Measurements from ENCODE around the gene GPR146.

GPR146 gene

DNA sequence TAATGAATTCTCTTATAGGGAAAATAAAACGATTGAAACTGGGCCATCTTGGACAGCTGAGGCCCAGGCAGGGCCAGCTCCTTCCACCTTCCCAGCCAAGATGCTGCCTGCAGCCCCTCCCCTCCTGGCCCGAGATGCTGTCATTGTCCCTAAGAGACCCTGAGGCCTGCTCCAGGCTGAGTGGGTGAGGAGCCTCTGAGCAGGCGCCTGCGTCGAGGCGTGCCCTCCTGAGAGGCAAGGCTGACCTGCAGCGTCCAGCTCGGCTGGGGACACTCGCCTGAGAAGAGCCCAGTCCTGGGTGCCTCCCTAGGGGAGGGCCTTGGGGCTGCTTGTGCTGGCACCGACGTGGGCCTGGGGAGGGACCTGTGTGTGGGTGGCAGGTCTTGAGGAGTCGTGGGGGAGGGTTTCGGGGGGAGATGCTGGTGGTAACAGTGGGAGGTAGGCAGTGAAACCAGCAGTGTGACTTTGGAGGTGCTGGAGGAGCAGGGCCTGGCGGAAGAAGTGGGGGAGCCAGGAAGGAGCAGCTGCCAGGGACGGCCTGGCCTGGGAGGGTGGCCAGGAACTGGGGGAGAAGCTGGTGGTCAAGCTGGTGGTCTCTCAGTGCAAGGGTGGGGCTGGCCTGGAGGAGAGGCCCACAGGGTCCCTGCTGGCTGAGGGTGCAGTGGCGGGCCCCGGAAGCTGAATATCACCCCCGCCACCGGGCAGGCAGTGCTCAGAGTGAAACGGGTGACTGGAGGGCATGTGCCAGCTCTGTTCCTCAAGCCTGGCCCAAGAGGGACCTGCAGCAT lies 7.9 kb downstream of the GPR146 start:
- Histone ChIP-seq H3K36me3 (ENCODE audit: control insufficient read depth in 1 of 2, insufficient read depth in 2 of 2, low read length in 2 of 2) (no peaks in the 10 kb centered on the region), H3K4me1 (ENCODE audit: control insufficient read depth in 1 of 2, insufficient read depth in 2 of 2, low read length in 2 of 2) (peaks cover 0 to 42% of the 10 kb centered on the region in 2 donors), H3K27ac (ENCODE audit: low read length) (no peak overlapping the region), H3K4me3 (ENCODE audit: low read depth in 1 of 2, low read length in 2 of 2) (no peak overlapping the region), H3K27me3 (ENCODE audit: low read depth, low read length) (no peaks in the 10 kb centered on the region), H3K9me3 (ENCODE audit: control insufficient read depth in 1 of 2, low read length in 2 of 2) (no peaks in the 10 kb centered on the region)

DNA sequence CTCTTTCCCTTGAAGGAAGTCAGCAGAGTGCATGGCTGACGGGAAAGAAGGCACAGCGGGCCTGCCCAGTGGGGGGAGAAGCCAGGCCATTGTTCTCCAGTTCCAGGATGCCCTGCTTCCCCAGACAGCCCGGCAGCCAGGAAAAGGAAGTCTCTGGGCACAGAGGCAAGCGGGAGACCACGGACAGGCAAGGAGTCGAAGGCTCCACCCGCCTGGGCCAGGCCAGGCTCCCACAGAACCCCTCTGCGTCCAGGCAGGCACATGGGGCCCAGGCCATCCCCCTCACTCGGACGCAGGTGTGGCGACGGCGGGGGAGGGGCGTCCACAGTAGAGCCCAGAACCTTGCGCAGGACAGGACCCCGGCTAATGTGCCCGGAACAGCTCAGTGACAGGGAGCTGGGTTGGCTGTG lies 8.7 kb downstream of the GPR146 start:
- Histone ChIP-seq H3K4me3 (ENCODE audit: low read depth in 1 of 2, low read length in 2 of 2) (no peak overlapping the region), H3K4me1 (ENCODE audit: control insufficient read depth in 1 of 2, insufficient read depth in 2 of 2, low read length in 2 of 2) (peaks cover 0 to 42% of the 10 kb centered on the region in 2 donors), H3K27me3 (ENCODE audit: low read depth, low read length) (no peaks in the 10 kb centered on the region), H3K27ac (ENCODE audit: low read length) (no peak overlapping the region), H3K9me3 (ENCODE audit: control insufficient read depth in 1 of 2, low read length in 2 of 2) (no peaks in the 10 kb centered on the region), H3K36me3 (ENCODE audit: control insufficient read depth in 1 of 2, insufficient read depth in 2 of 2, low read length in 2 of 2) (peaks cover 0 to 6% of the 10 kb centered on the region in 2 donors)

DNA sequence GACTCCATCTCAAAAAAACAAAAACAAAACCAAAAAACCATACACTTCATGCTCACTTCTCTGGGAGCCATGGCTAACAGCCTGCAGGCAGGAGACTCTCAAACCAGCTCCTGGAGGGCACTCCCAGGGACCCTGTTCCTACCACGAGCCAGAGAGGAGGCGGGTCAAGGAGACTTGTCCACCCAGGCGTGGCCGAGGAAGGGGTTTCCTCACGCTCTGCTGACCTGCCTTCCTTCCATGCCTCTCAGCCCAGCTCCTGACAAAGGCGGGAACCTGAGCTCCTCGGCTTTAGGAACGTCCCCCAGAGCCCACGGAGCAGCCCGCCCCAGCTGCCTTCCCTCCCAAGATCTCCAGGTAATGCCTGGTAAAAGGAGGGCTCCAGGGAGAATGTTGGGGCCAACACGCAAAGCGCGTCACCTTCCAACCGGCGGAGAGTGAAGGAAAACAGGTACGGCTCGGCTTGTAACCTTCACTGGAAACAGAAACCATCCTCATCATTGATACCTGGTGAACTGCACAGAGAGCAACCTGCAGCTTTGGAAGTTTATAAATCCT lies 9.5 kb downstream of the GPR146 start:
- Histone ChIP-seq H3K27ac (ENCODE audit: low read length) (no peak overlapping the region), H3K27me3 (ENCODE audit: low read depth, low read length) (no peaks in the 10 kb centered on the region), H3K9me3 (ENCODE audit: control insufficient read depth in 1 of 2, low read length in 2 of 2) (no peaks in the 10 kb centered on the region), H3K36me3 (ENCODE audit: control insufficient read depth in 1 of 2, insufficient read depth in 2 of 2, low read length in 2 of 2) (peaks cover 0 to 10% of the 10 kb centered on the region in 2 donors), H3K4me3 (ENCODE audit: low read depth in 1 of 2, low read length in 2 of 2) (no peak overlapping the region), H3K4me1 (ENCODE audit: control insufficient read depth in 1 of 2, insufficient read depth in 2 of 2, low read length in 2 of 2) (peaks cover 0 to 42% of the 10 kb centered on the region in 2 donors)

DNA sequence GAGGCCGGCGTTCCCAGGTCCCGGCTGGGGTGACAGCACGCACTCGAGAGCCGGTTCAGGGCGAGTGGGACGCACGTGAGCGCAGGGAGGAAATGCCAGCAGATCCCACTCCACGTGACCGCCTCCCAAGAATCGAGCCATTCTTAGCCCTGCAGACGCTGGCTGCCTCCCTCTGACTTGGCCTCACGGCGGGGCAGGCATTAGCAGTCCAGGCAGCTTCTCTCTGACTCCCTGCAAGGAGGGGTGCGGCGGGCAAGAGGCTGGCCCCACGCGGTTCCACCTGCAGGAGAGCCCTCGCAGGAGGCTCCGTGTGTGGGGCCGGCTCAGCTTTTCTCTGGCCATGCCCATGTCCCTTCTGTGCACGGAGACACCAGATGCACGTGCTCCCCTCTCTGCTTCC lies 10.1 kb downstream of the GPR146 start:
- Histone ChIP-seq H3K27ac (ENCODE audit: low read length) (no peak overlapping the region), H3K27me3 (ENCODE audit: low read depth, low read length) (no peaks in the 10 kb centered on the region), H3K4me1 (ENCODE audit: control insufficient read depth in 1 of 2, insufficient read depth in 2 of 2, low read length in 2 of 2) (peaks cover 0 to 42% of the 10 kb centered on the region in 2 donors), H3K36me3 (ENCODE audit: control insufficient read depth in 1 of 2, insufficient read depth in 2 of 2, low read length in 2 of 2) (peaks cover 0 to 10% of the 10 kb centered on the region in 2 donors), H3K9me3 (ENCODE audit: control insufficient read depth in 1 of 2, low read length in 2 of 2) (no peaks in the 10 kb centered on the region), H3K4me3 (ENCODE audit: low read depth in 1 of 2, low read length in 2 of 2) (peak overlapping the region in 1 of 2 donors; percentile 60)

DNA sequence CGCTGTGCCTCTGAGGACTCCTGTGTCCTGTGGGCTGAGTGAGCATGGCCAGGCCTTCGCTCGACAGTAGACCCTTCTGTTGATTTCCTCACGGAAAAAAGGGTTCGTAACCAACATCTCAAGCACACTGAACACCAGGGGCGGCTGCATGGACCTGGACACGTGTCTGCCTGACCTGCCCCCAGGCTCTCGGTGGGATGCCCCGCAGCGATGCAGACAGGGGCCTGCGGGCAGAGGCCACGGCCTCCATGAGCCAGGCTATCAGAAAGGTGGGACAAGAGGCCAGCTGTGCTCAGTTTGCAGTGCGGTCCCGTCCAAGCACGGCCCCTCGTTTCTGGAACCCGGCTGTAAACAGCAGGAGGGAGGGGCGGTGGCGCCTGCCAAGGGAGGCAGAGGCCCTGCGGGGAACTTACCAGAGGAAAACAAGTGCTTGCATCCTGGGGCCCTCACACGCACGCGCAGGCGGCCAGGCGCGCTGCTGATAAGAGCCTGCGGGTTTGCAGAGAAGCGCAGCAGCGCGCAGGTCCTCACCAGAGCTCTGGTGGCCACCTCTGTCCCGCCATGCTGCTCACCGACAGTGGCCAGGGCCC lies 10.6 kb downstream of the GPR146 start:
- peaks cover 0 to 42% of the 10 kb centered on the region in 2 donors for H3K4me1 ChIP-seq (ENCODE audit: control insufficient read depth in 1 of 2, insufficient read depth in 2 of 2, low read length in 2 of 2)
- peaks cover 0 to 10% of the 10 kb centered on the region in 2 donors for H3K36me3 ChIP-seq (ENCODE audit: control insufficient read depth in 1 of 2, insufficient read depth in 2 of 2, low read length in 2 of 2)
- no peaks in the 10 kb centered on the region for H3K27me3 ChIP-seq (ENCODE audit: low read depth, low read length)
- peak overlapping the region; percentile 31 for H3K27ac ChIP-seq (ENCODE audit: low read length)
- no peaks in the 10 kb centered on the region for H3K9me3 ChIP-seq (ENCODE audit: control insufficient read depth in 1 of 2, low read length in 2 of 2)
- peak overlapping the region; percentile 12 to 60 for H3K4me3 ChIP-seq (ENCODE audit: low read depth in 1 of 2, low read length in 2 of 2)

DNA sequence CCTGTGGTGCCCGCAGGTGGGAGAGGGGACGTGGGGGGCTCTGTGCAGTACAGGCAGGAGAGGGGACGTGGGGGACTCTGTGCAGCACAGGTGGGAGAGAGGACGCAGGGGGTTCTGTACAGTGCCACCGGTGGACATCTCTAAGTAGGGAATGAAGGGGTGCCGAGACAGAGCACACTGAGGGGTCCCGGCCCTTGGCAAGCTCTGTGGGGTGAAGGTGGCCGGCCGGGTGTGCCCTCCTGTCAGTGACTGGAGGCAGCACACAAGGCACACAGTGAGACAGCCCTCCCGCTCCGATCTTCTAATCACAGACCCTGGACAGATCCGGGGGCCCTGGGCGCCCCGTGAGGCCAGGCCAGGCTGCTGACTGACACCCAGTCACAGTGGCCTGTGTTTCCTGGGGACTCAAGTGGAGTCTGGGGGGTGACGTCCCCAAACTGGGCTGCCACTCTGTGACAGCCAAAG lies 11.2 kb downstream of the GPR146 start:
- H3K4me3 ChIP-seq (ENCODE audit: low read depth in 1 of 2, low read length in 2 of 2): peak overlapping the region; percentile 12 to 60
- peaks cover 0 to 10% of the 10 kb centered on the region in 2 donors for H3K36me3 ChIP-seq (ENCODE audit: control insufficient read depth in 1 of 2, insufficient read depth in 2 of 2, low read length in 2 of 2)
- peak overlapping the region; percentile 31 for H3K27ac ChIP-seq (ENCODE audit: low read length)
- no peaks in the 10 kb centered on the region for H3K27me3 ChIP-seq (ENCODE audit: low read depth, low read length)
- H3K4me1 ChIP-seq (ENCODE audit: control insufficient read depth in 1 of 2, insufficient read depth in 2 of 2, low read length in 2 of 2): peaks cover 0 to 42% of the 10 kb centered on the region in 2 donors
- H3K9me3 ChIP-seq (ENCODE audit: control insufficient read depth in 1 of 2, low read length in 2 of 2): no peaks in the 10 kb centered on the region

DNA sequence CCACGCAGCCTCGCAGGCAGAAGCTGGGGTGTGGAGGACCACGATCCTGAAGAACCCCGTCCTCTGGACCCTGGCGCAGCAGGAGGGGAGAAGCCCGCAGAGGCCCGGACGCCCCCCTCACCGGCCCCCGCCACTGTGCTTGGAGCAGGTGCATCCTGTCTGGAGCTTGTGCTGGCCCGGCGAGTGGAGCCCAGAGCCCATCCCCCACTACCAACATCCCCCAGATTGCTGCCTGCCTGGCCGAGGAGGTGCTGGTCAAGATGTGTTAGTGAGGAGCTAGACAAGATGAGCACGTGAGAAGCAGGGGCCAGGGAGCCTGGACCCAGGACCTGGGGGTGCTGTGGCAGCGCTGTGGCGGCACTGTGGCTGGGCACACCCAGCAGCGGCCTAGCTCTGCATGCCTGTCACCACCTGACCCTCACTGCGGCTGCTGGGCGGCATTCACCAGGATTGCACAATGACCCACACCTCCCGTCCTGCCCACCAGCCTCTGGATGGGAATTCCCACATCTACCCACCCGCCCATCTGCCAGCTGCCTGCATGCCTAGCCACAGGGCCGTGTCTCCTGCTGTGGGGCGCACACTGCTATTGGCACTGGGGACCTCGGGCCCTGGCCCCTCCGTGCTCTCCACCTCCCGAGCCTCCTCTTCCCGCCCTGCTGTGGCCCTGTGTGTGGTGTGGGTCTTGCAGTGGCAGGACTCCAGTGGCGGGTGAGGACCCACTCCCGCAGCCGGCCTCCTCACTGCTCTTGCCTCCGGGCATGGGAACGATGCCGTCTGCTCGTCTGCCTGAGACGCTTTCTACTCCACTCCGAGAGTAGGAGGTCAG lies 11.8 kb downstream of the GPR146 start:
- Histone ChIP-seq H3K9me3 (ENCODE audit: control insufficient read depth in 1 of 2, low read length in 2 of 2) (no peaks in the 10 kb centered on the region), H3K27ac (ENCODE audit: low read length) (no peak overlapping the region), H3K36me3 (ENCODE audit: control insufficient read depth in 1 of 2, insufficient read depth in 2 of 2, low read length in 2 of 2) (peaks cover 0 to 10% of the 10 kb centered on the region in 2 donors), H3K4me1 (ENCODE audit: control insufficient read depth in 1 of 2, insufficient read depth in 2 of 2, low read length in 2 of 2) (peaks cover 0 to 37% of the 10 kb centered on the region in 2 donors), H3K27me3 (ENCODE audit: low read depth, low read length) (no peaks in the 10 kb centered on the region), H3K4me3 (ENCODE audit: low read depth in 1 of 2, low read length in 2 of 2) (peak overlapping the region in 1 of 2 donors; percentile 60)

DNA sequence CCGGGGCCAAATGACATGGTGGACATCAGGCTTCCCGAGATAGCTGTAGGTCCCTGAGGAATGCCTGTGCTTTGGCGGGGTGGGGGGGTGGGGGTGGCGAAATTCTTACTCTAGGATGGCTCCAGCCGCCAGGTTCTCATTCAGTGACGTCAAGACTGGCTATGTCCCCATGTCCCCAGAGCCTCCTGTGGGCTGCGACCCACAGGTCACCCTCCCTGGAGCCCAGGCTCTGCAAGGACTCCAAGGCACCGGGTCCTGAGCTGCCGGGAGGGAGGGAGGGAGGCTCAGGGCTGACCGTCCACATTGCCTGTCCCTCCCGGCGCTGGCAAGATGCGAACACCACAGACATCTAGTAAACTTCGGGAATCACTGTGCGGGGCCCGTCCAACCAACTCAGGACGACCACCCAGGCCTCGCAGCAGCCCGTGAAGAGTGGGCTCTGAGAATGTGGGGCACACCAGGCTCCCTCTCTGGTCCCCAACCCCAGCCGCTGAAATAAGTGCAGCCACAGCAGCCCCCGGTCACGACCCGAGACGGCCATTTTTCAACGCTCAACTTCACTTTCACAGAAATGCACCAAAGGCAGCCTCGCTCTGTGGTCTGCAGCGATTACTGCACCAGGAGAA lies 12.6 kb downstream of the GPR146 start:
- Histone ChIP-seq H3K36me3 (ENCODE audit: control insufficient read depth in 1 of 2, insufficient read depth in 2 of 2, low read length in 2 of 2) (peaks cover 0 to 10% of the 10 kb centered on the region in 2 donors), H3K9me3 (ENCODE audit: control insufficient read depth in 1 of 2, low read length in 2 of 2) (no peaks in the 10 kb centered on the region), H3K4me3 (ENCODE audit: low read depth in 1 of 2, low read length in 2 of 2) (no peak overlapping the region), H3K4me1 (ENCODE audit: control insufficient read depth in 1 of 2, insufficient read depth in 2 of 2, low read length in 2 of 2) (peaks cover 0 to 31% of the 10 kb centered on the region in 2 donors), H3K27me3 (ENCODE audit: low read depth, low read length) (no peaks in the 10 kb centered on the region), H3K27ac (ENCODE audit: low read length) (no peak overlapping the region)

DNA sequence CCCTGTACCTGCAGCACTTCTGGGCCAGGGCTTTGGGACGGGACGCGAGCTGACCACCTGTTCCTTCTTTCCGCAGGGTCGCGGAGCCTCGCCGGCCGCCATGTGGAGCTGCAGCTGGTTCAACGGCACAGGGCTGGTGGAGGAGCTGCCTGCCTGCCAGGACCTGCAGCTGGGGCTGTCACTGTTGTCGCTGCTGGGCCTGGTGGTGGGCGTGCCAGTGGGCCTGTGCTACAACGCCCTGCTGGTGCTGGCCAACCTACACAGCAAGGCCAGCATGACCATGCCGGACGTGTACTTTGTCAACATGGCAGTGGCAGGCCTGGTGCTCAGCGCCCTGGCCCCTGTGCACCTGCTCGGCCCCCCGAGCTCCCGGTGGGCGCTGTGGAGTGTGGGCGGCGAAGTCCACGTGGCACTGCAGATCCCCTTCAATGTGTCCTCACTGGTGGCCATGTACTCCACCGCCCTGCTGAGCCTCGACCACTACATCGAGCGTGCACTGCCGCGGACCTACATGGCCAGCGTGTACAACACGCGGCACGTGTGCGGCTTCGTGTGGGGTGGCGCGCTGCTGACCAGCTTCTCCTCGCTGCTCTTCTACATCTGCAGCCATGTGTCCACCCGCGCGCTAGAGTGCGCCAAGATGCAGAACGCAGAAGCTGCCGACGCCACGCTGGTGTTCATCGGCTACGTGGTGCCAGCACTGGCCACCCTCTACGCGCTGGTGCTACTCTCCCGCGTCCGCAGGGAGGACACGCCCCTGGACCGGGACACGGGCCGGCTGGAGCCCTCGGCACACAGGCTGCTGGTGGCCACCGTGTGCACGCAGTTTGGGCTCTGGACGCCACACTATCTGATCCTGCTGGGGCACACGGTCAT lies 13.3 kb downstream of the GPR146 start:
- Histone ChIP-seq H3K4me3 (ENCODE audit: low read depth in 1 of 2, low read length in 2 of 2) (no peak overlapping the region), H3K27me3 (ENCODE audit: low read depth, low read length) (no peaks in the 10 kb centered on the region), H3K9me3 (ENCODE audit: control insufficient read depth in 1 of 2, low read length in 2 of 2) (no peaks in the 10 kb centered on the region), H3K4me1 (ENCODE audit: control insufficient read depth in 1 of 2, insufficient read depth in 2 of 2, low read length in 2 of 2) (peaks cover 0 to 24% of the 10 kb centered on the region in 2 donors), H3K36me3 (ENCODE audit: control insufficient read depth in 1 of 2, insufficient read depth in 2 of 2, low read length in 2 of 2) (peaks cover 0 to 10% of the 10 kb centered on the region in 2 donors), H3K27ac (ENCODE audit: low read length) (no peak overlapping the region)

DNA sequence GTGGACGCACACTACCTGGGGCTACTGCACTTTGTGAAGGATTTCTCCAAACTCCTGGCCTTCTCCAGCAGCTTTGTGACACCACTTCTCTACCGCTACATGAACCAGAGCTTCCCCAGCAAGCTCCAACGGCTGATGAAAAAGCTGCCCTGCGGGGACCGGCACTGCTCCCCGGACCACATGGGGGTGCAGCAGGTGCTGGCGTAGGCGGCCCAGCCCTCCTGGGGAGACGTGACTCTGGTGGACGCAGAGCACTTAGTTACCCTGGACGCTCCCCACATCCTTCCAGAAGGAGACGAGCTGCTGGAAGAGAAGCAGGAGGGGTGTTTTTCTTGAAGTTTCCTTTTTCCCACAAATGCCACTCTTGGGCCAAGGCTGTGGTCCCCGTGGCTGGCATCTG lies 14.0 kb downstream of the GPR146 start:
- H3K27ac ChIP-seq (ENCODE audit: low read length): no peak overlapping the region
- H3K4me1 ChIP-seq (ENCODE audit: control insufficient read depth in 1 of 2, insufficient read depth in 2 of 2, low read length in 2 of 2): peaks cover 0 to 23% of the 10 kb centered on the region in 2 donors
- peaks cover 0 to 10% of the 10 kb centered on the region in 2 donors for H3K36me3 ChIP-seq (ENCODE audit: control insufficient read depth in 1 of 2, insufficient read depth in 2 of 2, low read length in 2 of 2)
- no peaks in the 10 kb centered on the region for H3K9me3 ChIP-seq (ENCODE audit: control insufficient read depth in 1 of 2, low read length in 2 of 2)
- H3K27me3 ChIP-seq (ENCODE audit: low read depth, low read length): no peaks in the 10 kb centered on the region
- H3K4me3 ChIP-seq (ENCODE audit: low read depth in 1 of 2, low read length in 2 of 2): no peak overlapping the region

All from muscle layer of duodenum (tissue), 2 donors.